ENCODE measurements around the gene NOB1. TPM values are rescaled to one million over a fixed set of nuclear protein-coding genes. Genes with fewer than 3 reads are reported as not detected.

The NOB1 gene
- total RNA-seq, 2 experiments from 2014 or later: 92.4 to 95.2 TPM

DNA sequence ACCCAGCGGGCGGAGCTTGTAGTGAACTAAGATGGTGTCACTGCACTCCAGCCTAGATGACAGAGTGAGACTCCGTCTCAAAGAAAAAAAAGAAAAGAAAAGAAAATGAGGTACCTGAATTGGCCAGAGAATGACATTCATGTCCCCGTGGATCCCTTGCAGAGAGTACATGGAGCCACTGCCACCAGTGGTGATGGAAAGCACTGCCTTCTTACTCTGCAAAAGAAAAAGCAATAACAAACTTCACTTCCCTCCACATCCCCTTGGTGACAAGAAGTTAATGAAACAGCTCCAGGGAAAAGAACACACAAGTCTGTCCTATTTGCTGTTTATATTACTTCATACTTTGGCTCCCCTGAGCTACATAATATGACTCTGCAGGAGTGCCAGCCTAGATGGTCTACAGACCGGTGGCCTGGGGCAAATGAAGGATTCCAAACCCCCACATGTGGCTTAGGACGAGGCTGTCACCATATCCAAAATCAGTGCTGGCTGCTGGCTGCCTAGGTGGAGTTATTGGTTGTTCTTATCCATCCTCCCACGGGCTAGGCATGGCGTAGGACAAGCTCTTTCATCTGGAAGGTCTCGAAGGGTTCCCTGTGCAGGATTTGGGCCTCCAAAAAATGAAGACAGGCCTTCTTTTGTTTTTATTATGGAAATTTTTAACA, 41.7 kb downstream of the NOB1 start:
- no peaks in the 10 kb centered on the region for H3K27me3 Mint-ChIP-seq
- intact Hi-C loops (cut with micrococcal nuclease): no loop called here
- peaks cover 7% of the 10 kb centered on the region for H3K4me1 Mint-ChIP-seq (ENCODE audit: low read depth)
- no peak overlapping the region for H3K4me3 Mint-ChIP-seq
- CTCF ChIA-PET: interaction anchor here (1.2 to 1.6 kb wide), 3 partner anchors 41 to 317 kb away, joined by 3 to 6 read pairs (median 5); partner anchors contain the start of gene NOB1
- no peaks in the 10 kb centered on the region for H3K9me3 Mint-ChIP-seq
- H3K36me3 Mint-ChIP-seq: peaks cover 4% of the 10 kb centered on the region
- DNase-seq: no peak
- POLR2A ChIA-PET: no interaction called here
- no peak overlapping the region for H3K27ac Mint-ChIP-seq

DNA sequence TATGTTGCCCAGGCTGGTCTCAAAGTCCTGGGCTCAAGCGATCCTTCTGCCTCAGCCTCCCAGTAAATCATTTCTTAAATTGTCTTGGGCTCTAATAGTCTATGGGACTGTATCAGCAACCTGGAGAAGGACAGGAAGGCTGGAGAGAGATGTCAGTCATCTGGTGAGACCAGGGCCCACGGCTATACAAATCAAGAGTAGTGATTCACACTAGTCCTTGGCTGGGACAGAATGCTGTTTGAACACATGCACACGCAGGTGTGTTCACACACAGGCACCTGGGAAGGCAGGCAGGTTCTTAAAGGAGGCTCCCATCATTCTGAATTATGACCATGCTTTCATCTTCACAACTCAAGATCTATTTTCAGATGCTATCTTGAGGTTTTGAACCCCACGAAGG, 42.4 kb downstream of the NOB1 start:
- Mint-ChIP-seq H3K4me3 (no peak overlapping the region), H3K27ac (no peak overlapping the region), H3K36me3 (peaks cover 4% of the 10 kb centered on the region), H3K4me1 (ENCODE audit: low read depth) (peaks cover 7% of the 10 kb centered on the region), H3K27me3 (no peaks in the 10 kb centered on the region), H3K9me3 (no peaks in the 10 kb centered on the region)
- DNase-seq: no peak
- POLR2A ChIA-PET: no interaction called here
- CTCF ChIA-PET: interaction anchor here (1.6 to 4.8 kb wide), 2 partner anchors 43 to 316 kb away, joined by 5 to 64 read pairs; partner anchors contain the start of gene NOB1
- intact Hi-C loops (cut with micrococcal nuclease): no loop called here

DNA sequence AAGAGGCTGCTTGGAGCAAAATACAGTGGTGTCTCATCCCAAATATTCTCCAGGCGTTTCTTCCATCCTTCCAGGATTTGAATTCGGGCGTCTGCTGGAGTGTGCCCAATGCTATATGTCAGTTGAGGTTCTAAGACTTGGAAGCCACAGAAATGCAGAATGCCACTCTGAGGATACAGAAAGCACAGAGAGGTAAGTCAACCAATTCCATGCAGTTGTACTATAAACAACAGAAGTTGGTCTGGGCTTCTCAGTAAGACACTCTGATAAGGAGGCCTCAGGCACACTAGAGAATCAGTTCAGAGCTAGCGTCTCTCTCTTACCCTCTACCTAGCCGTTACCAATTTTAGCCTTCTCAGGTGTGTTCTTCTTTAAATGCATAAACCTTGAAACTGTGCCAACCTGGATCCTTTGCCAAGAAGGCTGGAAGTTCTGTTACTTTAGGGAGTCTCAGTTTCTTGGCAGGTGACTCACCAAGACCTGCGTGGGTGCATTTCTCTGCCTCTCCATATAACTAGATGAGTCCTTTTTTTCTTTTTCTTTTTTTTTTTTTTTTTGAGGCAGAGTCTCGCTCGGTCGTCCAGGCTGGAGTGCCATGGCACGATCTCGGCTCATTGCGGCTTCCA, 43.5 kb downstream of the NOB1 start:
- Mint-ChIP-seq H3K4me3 (no peak overlapping the region), H3K4me1 (ENCODE audit: low read depth) (peaks cover 7% of the 10 kb centered on the region), H3K27ac (peak overlapping the region; percentile 5), H3K27me3 (no peaks in the 10 kb centered on the region), H3K9me3 (no peaks in the 10 kb centered on the region), H3K36me3 (peaks cover 4% of the 10 kb centered on the region)
- intact Hi-C loops (cut with micrococcal nuclease): no loop called here
- POLR2A ChIA-PET: no interaction called here
- CTCF ChIA-PET: interaction anchor here (0.7 to 4.8 kb wide), 6 partner anchors 26 to 341 kb away, joined by 3 to 64 read pairs (median 6); partner anchors contain the start of gene NOB1
- peak; percentile 49 for DNase-seq

DNA sequence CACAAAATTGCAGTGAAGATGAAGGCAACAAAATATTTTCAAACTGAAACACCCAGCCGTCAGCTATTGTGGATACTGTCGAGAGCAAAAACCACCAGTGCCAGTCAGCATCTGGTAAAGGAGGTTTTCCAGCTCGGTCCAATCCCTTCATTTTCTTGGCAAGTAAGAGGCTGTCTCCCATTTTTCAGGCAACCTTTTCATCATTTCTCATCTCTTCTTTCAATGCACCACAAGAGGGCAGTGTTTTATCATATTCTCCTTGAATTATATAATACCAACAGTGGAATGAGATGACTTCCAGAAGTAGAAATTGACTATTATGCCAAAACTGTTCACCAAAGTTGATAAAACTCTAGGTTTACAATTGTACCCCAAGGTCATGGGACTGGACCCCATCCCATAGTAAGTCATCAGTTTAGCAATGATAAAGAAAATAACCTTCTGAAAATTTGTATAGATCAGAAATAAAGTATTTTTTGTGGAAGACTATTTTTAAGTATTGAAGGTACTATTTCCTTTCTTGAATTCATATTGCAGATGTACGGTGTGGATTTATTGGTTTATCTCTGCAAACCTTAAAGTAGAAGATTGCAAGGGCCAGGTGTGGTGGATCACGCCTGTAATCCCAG, 45.2 kb downstream of the NOB1 start:
- intact Hi-C loops (cut with micrococcal nuclease): loop anchor here (1.0 kb wide), 3 partner anchors 17 to 221 kb away; partner anchors contain the start of genes NOB1 and NQO1
- Mint-ChIP-seq H3K36me3 (peaks cover 2% of the 10 kb centered on the region), H3K4me1 (ENCODE audit: low read depth) (peaks cover 7% of the 10 kb centered on the region), H3K27me3 (no peaks in the 10 kb centered on the region), H3K4me3 (no peak overlapping the region), H3K9me3 (no peaks in the 10 kb centered on the region), H3K27ac (no peak overlapping the region)
- ChIA-PET CTCF (interaction anchor here (0.5 to 4.8 kb wide), 12 partner anchors 10 to 313 kb away, joined by 3 to 64 read pairs (median 4); partner anchors contain the start of genes NOB1 and WWP2), POLR2A (no interaction called here)
- DNase-seq: no peak

DNA sequence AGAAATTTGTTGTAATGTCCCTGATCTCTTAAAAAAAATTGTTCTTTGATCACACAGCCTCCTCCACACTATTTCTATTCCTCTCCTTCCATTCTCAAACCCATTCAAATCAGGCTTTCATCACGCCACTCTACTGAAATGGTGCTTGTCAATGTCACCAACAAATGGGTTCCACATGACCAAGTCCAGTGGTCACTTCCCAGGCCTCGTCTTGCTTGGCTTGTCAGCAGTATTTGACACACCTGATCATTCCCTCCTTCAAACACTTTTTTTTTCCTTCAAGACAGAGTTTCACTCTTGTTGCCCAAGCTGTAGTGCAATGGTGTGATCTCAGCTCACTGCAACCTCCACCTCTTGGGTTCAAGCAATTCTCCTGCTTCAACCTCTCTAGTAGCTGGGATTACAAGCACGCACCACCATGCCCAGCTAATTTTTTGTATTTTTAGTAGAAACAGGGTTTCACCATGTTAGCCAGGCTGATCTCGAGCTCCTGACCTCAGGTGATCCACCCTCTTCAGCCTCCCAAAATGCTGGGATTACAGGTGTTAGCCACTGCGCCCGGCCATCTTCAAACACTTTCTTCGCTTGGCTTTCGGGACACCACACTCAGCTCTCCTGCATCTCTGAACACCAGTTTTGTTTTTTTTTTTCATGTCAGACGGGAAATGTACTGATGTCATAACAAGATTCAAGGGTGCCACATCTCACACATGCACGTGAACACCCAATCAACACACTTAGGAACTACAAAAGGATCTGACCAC, 46.6 kb downstream of the NOB1 start:
- Mint-ChIP-seq H3K4me3 (no peak overlapping the region), H3K27me3 (no peaks in the 10 kb centered on the region), H3K9me3 (no peaks in the 10 kb centered on the region), H3K27ac (peak overlapping the region; percentile 20), H3K4me1 (ENCODE audit: low read depth) (peaks cover 7% of the 10 kb centered on the region), H3K36me3 (peaks cover 2% of the 10 kb centered on the region)
- CTCF ChIA-PET: interaction anchor here (0.6 to 4.8 kb wide), 6 partner anchors 14 to 692 kb away, joined by 3 to 64 read pairs (median 6); partner anchors contain the start of genes NOB1 and WWP2
- intact Hi-C loops (cut with micrococcal nuclease): no loop called here
- POLR2A ChIA-PET: no interaction called here
- no peak for DNase-seq

DNA sequence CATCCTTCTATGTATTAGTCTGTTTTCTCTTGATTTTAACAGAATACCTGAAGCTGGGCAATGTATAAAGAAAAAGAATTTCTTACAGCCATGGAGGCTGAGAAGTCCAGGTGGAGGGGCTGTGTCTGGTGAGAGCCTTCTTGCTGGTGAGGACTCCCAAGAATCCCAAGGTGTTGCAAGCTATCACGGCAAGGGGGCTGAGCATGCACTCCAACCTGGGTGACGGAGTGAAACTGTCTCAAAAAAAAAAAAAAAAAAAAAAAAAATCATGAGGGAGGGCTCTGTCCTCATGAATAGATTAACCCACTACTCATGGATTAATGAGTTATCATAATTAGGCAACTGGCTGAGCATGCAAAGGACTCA, 47.8 kb downstream of the NOB1 start:
- CTCF ChIA-PET: interaction anchor here (1.6 kb wide), 1 partner anchor 47 kb away, joined by 11 read pairs; the partner anchor contains the start of gene NOB1
- H3K4me1 Mint-ChIP-seq (ENCODE audit: low read depth): peaks cover 7% of the 10 kb centered on the region
- POLR2A ChIA-PET: no interaction called here
- no peaks in the 10 kb centered on the region for H3K9me3 Mint-ChIP-seq
- no peak for DNase-seq
- H3K36me3 Mint-ChIP-seq: no peaks in the 10 kb centered on the region
- peak overlapping the region; percentile 43 for H3K27ac Mint-ChIP-seq
- no peaks in the 10 kb centered on the region for H3K27me3 Mint-ChIP-seq
- intact Hi-C loops (cut with micrococcal nuclease): no loop called here
- H3K4me3 Mint-ChIP-seq: no peak overlapping the region

DNA sequence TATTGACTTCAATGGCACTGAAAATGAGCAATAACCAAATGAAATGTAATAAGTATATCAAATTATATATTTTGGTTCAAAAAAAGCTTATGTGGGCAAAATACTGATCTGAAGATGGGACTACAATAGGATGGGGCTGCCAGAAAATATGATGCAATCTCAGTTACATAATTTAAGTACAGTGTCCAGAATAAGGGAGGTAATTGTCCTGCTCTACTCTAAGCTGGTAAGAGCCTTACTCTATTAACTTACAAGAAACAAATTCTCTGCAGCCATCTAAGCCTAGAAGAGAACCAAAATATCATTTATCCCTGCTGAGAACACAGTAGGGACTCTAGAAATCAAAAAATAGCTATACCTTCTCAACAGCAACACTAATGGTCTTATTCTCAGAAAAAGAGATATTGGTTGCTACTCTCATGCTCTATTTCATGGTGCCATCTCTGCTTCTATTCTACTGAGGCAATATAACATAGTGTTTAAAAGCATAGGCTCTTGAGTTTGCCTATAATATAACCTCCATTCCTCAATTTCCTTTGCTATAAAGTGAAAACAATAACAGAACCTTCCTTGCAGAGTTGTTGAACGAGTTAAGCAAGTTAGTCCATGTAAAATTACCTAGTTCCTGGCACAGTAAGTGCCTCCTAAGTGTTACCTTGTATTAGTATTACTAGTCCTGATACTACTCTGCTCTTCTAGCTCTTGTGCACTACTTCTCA, 48.3 kb downstream of the NOB1 start:
- Mint-ChIP-seq H3K9me3 (no peaks in the 10 kb centered on the region), H3K36me3 (peaks cover 3% of the 10 kb centered on the region), H3K4me3 (no peak overlapping the region), H3K27me3 (no peaks in the 10 kb centered on the region), H3K27ac (peak overlapping the region; percentile 43), H3K4me1 (ENCODE audit: low read depth) (peaks cover 7% of the 10 kb centered on the region)
- ChIA-PET POLR2A (no interaction called here), CTCF (interaction anchor here (1.6 kb wide), 1 partner anchor 48 kb away, joined by 11 read pairs; the partner anchor contains the start of gene NOB1)
- intact Hi-C loops (cut with micrococcal nuclease): no loop called here
- no peak for DNase-seq

DNA sequence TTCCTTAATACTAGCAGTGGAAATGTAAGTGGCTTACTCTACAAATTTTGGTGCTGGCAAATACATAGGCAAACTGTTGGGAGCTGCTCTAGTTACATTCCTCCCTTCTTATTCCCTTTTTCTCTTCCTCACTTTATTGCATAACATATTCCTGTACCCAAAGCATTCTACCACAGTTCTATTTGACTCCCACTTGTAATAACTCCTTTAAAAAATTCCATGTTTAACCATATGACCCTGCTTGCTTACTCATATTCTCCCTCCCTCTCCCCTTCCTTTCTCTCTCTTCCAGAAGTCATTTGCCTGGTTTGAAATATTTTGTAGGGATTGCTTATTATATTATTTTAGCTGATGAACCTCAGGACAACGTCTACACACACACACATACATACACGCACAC, 51.1 kb downstream of the NOB1 start:
- DNase-seq: no peak
- Mint-ChIP-seq H3K4me1 (ENCODE audit: low read depth) (no peaks in the 10 kb centered on the region), H3K27me3 (no peaks in the 10 kb centered on the region), H3K27ac (no peak overlapping the region), H3K36me3 (peaks cover 4% of the 10 kb centered on the region), H3K4me3 (no peak overlapping the region), H3K9me3 (no peaks in the 10 kb centered on the region)
- POLR2A ChIA-PET: no interaction called here
- intact Hi-C loops (cut with micrococcal nuclease): no loop called here
- CTCF ChIA-PET: interaction anchor here (0.6 to 2.0 kb wide), 4 partner anchors 31 to 1528 kb away, joined by 3 to 6 read pairs (median 4); partner anchors contain the start of gene NOB1

DNA sequence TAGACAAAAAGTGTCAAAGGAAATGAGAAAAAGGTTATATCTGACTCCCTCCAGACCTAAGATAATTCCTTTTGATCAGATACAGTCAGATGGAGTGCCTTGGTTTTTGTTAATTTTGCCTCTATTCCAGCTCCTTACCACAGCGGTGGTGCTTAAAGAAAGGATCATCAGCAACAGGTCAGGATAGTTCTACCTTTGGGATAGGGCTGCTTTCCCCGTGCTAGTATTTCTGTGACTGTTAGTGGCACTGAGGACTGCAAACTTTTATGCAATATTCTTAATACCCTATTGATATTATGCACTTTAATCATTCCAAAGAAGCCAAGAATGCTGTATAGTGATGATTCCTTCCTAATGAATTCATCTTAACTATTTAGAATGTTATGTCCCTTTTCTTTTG, 52.9 kb downstream of the NOB1 start:
- ChIA-PET POLR2A (no interaction called here), CTCF (no interaction called here)
- Mint-ChIP-seq H3K27me3 (no peaks in the 10 kb centered on the region), H3K36me3 (peaks cover 4% of the 10 kb centered on the region), H3K4me3 (no peak overlapping the region), H3K4me1 (ENCODE audit: low read depth) (no peaks in the 10 kb centered on the region), H3K27ac (no peak overlapping the region), H3K9me3 (no peaks in the 10 kb centered on the region)
- no peak for DNase-seq
- intact Hi-C loops (cut with micrococcal nuclease): no loop called here

DNA sequence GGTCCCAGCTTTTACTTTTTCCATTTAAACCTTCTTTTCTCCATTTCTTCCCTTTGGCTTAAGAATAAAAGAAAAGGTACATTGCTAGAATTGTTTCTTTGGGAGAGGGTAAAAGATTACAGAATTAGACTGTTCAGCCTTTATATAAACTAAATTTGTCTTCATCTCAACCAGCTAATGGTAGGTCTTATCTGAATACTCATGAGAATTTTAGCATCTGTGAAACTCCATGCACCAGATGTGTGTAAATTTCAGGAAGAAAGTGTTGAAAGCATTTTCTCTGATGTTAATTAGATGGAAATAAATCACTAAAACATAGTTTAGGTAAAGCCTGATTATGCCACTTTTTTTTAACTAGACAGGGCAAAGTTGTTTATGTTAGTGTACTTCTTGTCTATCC, 53.3 kb downstream of the NOB1 start:
- CTCF ChIA-PET: interaction anchor here (1.5 kb wide), 1 partner anchor 53 kb away, joined by 5 read pairs; the partner anchor contains the start of gene NOB1
- intact Hi-C loops (cut with micrococcal nuclease): no loop called here
- H3K27ac Mint-ChIP-seq: no peak overlapping the region

DNA sequence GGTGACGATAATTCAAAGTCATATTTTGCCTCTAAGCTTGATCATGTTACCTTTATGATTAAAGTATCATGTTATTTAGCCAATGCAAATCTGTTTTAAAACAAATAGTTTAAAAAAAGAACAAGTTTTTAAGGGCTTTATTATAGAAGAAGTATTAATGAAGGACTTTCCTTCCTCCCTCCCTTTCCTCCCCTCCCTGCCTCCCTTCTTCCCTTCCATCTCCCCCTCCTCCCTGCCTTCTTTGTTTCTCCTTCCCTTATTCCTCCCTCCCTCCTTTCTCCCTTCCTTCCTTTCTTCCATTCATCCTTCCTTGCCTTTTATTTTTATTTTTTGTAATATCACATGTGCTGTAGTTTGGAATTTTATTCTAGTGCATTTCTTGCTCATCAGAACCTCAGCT, 54.8 kb downstream of the NOB1 start:
- no peak for DNase-seq
- Mint-ChIP-seq H3K27me3 (no peaks in the 10 kb centered on the region), H3K4me3 (no peak overlapping the region), H3K4me1 (ENCODE audit: low read depth) (no peaks in the 10 kb centered on the region), H3K9me3 (no peaks in the 10 kb centered on the region), H3K36me3 (peaks cover 14% of the 10 kb centered on the region), H3K27ac (no peak overlapping the region)
- ChIA-PET CTCF (interaction anchor here (0.6 to 1.5 kb wide), 4 partner anchors 10 to 304 kb away, joined by 3 to 5 read pairs (median 5); partner anchors contain the start of gene NOB1), POLR2A (no interaction called here)
- intact Hi-C loops (cut with micrococcal nuclease): no loop called here

More for the DNA sequence above, 53.3 kb downstream of the NOB1 start:
- no peaks in the 10 kb centered on the region for H3K9me3 Mint-ChIP-seq
- no peaks in the 10 kb centered on the region for H3K4me1 Mint-ChIP-seq (ENCODE audit: low read depth)
- no peaks in the 10 kb centered on the region for H3K27me3 Mint-ChIP-seq
- DNase-seq: no peak
- H3K36me3 Mint-ChIP-seq: peaks cover 6% of the 10 kb centered on the region
- POLR2A ChIA-PET: no interaction called here
- no peak overlapping the region for H3K4me3 Mint-ChIP-seq

Measured in activated CD4-positive, alpha-beta memory T cell treated with anti-CD3 and anti-CD28 coated beads for 36 hours (primary cell).